ENCODE results near the gene ENOSF1. TPM values are rescaled to one million over a fixed set of nuclear protein-coding genes. Genes with fewer than 3 reads are reported as not detected.

The ENOSF1 gene
- total RNA-seq, 2 experiments from 2014 or later = 113 to 114 TPM

DNA sequence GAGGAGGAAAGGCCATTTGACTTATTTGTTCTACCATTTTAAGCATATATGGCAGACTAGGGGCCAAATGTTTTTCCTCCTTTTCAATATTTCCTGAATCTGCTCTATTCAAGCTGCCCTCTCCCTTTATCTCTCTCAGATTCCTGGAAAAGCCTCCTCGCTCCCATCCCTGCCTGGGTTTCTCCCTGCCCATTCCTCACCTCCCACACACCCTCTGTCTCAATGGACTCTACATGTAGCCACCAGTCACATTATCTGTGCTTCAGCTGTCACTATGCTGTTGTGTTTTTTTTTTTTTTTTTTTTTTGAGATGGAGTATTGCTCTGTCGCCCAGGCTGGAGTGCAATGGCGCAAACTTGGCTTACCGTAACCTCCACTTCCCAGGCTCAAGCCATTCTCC is 32.0 kb downstream of the ENOSF1 start:
- H3K36me3 Mint-ChIP-seq (ENCODE audit: low read depth) = peaks cover 74% of the 10 kb centered on the region
- no peaks in the 10 kb centered on the region for H3K27me3 Mint-ChIP-seq
- peaks cover 20% of the 10 kb centered on the region for H3K4me1 Mint-ChIP-seq (ENCODE audit: low read depth)
- no peak overlapping the region for H3K4me3 Mint-ChIP-seq
- H3K9me3 Mint-ChIP-seq = no peaks in the 10 kb centered on the region
- ChIA-PET POLR2A (interaction anchor here (1.1 to 1.5 kb wide), 2 partner anchors 10 kb away, joined by 6 to 7 read pairs; no protein-coding TSS in a partner anchor), CTCF (interaction anchor here (1.2 to 1.7 kb wide), 3 partner anchors 10 to 56 kb away, joined by 3 to 5 read pairs (median 4); partner anchors contain the start of gene ENOSF1)
- intact Hi-C loops (cut with micrococcal nuclease) = no loop called here
- TF ChIP-seq, protein P1, sequence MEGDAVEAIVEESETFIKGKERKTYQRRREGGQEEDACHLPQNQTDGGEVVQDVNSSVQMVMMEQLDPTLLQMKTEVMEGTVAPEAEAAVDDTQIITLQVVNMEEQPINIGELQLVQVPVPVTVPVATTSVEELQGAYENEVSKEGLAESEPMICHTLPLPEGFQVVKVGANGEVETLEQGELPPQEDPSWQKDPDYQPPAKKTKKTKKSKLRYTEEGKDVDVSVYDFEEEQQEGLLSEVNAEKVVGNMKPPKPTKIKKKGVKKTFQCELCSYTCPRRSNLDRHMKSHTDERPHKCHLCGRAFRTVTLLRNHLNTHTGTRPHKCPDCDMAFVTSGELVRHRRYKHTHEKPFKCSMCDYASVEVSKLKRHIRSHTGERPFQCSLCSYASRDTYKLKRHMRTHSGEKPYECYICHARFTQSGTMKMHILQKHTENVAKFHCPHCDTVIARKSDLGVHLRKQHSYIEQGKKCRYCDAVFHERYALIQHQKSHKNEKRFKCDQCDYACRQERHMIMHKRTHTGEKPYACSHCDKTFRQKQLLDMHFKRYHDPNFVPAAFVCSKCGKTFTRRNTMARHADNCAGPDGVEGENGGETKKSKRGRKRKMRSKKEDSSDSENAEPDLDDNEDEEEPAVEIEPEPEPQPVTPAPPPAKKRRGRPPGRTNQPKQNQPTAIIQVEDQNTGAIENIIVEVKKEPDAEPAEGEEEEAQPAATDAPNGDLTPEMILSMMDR (IDR thresholded peaks at IDR 0.05) = no peak
- DNase-seq = no peak
- ATAC-seq = no peak
- H3K27ac Mint-ChIP-seq = peak overlapping the region; percentile 76

DNA sequence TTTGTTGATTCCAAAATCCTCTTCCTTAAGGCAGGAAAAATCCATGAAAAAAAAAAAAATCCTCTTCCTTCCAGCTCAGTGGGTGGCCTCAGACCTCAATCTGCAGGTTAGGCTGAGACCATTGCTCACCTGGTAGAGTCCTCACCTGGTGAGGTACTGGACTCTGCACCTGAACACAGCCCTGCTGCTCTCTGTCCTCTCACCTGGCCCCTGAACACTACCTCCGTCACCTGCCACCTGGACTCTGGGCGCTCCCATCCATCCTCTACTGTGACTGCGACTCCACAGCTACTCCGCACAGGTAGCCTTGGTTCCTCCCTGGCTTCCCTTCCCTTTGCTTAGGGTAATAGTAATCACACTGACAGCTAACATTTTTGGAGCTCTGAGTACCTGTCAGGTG is 32.9 kb downstream of the ENOSF1 start:
- no peak overlapping the region for H3K27ac Mint-ChIP-seq
- POLR2A ChIA-PET = interaction anchor here (0.9 to 2.1 kb wide), 4 partner anchors 9 to 151 kb away, joined by 3 to 7 read pairs (median 6); no protein-coding TSS in a partner anchor
- H3K36me3 Mint-ChIP-seq (ENCODE audit: low read depth) = peaks cover 73% of the 10 kb centered on the region
- TF ChIP-seq, protein P1 (IDR thresholded peaks at IDR 0.05) = no peak
- no peaks in the 10 kb centered on the region for H3K27me3 Mint-ChIP-seq
- no peaks in the 10 kb centered on the region for H3K9me3 Mint-ChIP-seq
- no peak overlapping the region for H3K4me3 Mint-ChIP-seq
- ATAC-seq = no peak
- no peak for DNase-seq
- CTCF ChIA-PET = interaction anchor here (1.2 kb wide), 1 partner anchor 159 kb away, joined by 3 read pairs; no protein-coding TSS in a partner anchor
- peaks cover 20% of the 10 kb centered on the region for H3K4me1 Mint-ChIP-seq (ENCODE audit: low read depth)
- intact Hi-C loops (cut with micrococcal nuclease) = no loop called here

DNA sequence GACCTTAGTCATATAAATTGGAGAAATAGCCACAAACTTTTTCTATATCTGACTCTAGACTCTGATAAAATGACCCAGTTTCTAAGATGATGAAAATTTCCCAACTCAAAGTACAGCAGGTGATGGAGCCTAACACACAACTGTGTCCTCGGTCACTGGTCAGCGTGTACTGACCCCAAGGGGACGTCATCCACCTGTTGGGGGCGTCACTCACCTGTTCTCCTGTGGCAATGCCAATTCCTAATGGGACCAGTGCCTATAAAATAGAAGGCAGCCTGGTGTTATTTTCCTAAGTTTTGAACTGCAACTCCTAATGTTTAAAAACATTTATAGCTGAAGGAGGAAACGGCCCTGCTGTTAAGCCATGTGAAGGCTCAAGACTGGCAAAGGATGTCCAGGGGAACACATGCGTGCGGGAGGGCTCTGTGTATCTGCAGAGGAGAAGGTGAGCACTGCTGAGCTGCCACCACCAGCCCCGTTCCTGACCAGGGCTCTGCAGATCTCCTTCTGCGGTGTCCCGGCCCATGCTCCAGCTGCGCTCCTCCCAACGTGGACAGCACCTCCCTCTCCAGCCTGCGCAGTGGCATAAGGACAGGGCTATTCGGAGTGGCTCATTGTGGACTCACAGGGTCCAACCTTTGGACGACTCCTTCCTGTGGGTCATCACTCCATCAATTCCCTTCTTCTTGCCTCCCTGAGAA is 33.8 kb downstream of the ENOSF1 start:
- ATAC-seq = no peak
- POLR2A ChIA-PET = interaction anchor here (0.9 to 2.1 kb wide), 4 partner anchors 11 to 152 kb away, joined by 3 to 7 read pairs (median 4); no protein-coding TSS in a partner anchor

DNA sequence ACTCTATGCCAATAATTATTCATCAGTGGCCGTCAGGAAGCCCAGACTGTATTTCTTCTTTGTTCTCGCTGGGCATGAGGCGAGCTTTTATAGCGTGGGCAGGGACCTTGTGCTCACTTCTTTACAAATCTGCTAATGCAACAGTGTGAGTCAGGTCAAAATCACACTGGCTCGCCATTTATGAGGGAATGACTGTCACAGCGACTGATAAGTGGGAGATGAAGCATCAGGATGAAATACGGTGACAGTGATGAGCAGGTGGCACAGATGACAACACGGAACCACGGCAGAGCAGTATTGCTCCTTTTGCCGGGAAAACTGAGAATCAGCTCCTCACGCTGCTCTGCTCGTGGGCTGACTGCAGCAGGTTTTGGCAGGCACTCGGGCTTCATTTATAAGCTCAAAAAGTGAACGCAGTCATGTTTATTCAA is 34.5 kb downstream of the ENOSF1 start:
- Mint-ChIP-seq H3K27ac (no peak overlapping the region), H3K4me3 (no peak overlapping the region), H3K4me1 (ENCODE audit: low read depth) (peaks cover 14% of the 10 kb centered on the region), H3K36me3 (ENCODE audit: low read depth) (peaks cover 72% of the 10 kb centered on the region), H3K9me3 (no peaks in the 10 kb centered on the region), H3K27me3 (no peaks in the 10 kb centered on the region)
- intact Hi-C loops (cut with micrococcal nuclease) = no loop called here
- no peak for DNase-seq
- TF ChIP-seq, protein P1 (IDR thresholded peaks at IDR 0.05) = no peak
- no peak for ATAC-seq
- ChIA-PET POLR2A (interaction anchor here (0.6 to 2.1 kb wide), 4 partner anchors 10 to 23 kb away, joined by 3 to 7 read pairs (median 4); no protein-coding TSS in a partner anchor), CTCF (interaction anchor here (1.0 to 1.3 kb wide), 2 partner anchors 50 to 153 kb away, joined by 4 read pairs; no protein-coding TSS in a partner anchor)

More for the DNA sequence above, 33.8 kb downstream of the ENOSF1 start:
- Mint-ChIP-seq H3K27ac (no peak overlapping the region), H3K27me3 (no peaks in the 10 kb centered on the region), H3K4me3 (no peak overlapping the region), H3K4me1 (ENCODE audit: low read depth) (peaks cover 20% of the 10 kb centered on the region), H3K36me3 (ENCODE audit: low read depth) (peaks cover 77% of the 10 kb centered on the region), H3K9me3 (no peaks in the 10 kb centered on the region)
- DNase-seq = no peak
- TF ChIP-seq, protein P1 (IDR thresholded peaks at IDR 0.05) = no peak
- intact Hi-C loops (cut with micrococcal nuclease) = no loop called here
- CTCF ChIA-PET = interaction anchor here (1.0 to 1.3 kb wide), 3 partner anchors 51 to 160 kb away, joined by 3 to 4 read pairs (median 4); no protein-coding TSS in a partner anchor

DNA sequence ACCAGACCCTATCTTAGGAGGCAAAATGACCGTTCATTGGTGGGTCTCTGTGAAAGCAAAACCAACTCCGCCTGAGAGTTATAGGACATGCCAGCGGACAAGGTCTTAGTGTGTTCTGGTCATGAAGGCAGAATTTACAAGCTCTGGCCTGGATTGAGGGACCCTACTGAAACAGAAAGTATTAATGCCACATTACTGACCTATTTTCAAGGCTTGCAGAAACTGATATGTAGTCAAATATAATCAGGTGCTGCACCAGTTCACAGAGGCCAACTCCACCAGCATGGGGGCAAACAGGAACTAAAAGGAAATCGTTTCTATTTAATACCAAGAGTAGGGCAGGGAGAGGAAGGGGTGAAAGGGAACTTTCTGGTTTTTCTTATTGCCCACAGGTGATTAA is 35.3 kb downstream of the ENOSF1 start:
- Mint-ChIP-seq H3K27me3 (no peaks in the 10 kb centered on the region), H3K4me1 (ENCODE audit: low read depth) (peaks cover 8% of the 10 kb centered on the region), H3K9me3 (no peaks in the 10 kb centered on the region), H3K36me3 (ENCODE audit: low read depth) (peaks cover 74% of the 10 kb centered on the region), H3K4me3 (no peak overlapping the region), H3K27ac (no peak overlapping the region)
- DNase-seq (no peak), ATAC-seq (no peak)
- ChIA-PET POLR2A (interaction anchor here (0.6 to 1.2 kb wide), 4 partner anchors 9 to 38 kb away, joined by 3 to 7 read pairs (median 4); no protein-coding TSS in a partner anchor), CTCF (interaction anchor here (1.3 kb wide), 1 partner anchor 154 kb away, joined by 4 read pairs; no protein-coding TSS in a partner anchor)
- intact Hi-C loops (cut with micrococcal nuclease) = no loop called here
- TF ChIP-seq, protein P1 (IDR thresholded peaks at IDR 0.05) = no peak
